GM19452 (cell line): ENCODE measurements around the gene ASTN1.
"Not testable (repeated sequence)": the region's sequence is repeated elsewhere in the genome, so short reads cannot be mapped to it uniquely, and the experiment has no call there.

Source experiments
- ATAC-seq: cut with Tn5 transposase; IDR thresholded peaks from one replicate; pipeline ENCODE4 v1.9.1; 2021; ENCODE audit not compliant: unreplicated experiment

ASTN1 gene

GRCh38 chr1:177116941-177117340 lies 47.6 kb downstream of the ASTN1 start:
- ATAC-seq, result no peak

DNA sequence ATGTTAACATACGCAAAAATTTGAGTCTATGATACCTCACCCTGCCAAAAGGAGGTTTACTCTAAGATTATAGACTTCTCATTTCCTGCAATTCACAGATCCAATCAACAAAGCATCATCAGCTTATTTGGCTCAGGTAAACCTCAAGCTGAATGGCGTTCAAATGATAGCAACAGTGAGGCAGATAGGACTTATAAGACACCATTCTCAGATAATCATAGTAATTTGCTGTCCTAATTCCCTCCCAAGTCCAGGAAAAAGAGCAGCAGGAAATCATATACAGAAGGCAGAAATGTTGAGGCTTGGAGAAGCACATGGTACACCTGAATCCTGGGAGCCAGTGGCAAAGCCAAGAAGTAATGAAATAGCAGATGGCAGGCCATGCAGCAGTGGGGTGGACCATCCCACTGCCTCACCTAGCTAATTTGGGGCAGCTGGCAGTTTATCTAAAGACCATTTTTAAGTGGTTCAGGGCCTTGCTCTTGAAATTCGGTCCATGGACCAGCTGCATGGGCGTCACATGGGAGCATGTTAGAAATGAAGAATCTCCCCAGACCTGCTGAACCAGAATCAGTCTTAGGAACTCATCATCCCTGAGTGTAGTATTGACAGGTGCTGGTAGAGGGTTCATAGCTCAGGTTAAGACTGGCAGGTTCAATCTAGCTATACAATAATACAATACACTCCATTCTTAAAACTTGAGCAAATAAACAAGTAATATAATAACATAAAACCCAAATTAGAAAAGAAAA lies 57.7 kb downstream of the ASTN1 start:
- no peak for ATAC-seq

DNA sequence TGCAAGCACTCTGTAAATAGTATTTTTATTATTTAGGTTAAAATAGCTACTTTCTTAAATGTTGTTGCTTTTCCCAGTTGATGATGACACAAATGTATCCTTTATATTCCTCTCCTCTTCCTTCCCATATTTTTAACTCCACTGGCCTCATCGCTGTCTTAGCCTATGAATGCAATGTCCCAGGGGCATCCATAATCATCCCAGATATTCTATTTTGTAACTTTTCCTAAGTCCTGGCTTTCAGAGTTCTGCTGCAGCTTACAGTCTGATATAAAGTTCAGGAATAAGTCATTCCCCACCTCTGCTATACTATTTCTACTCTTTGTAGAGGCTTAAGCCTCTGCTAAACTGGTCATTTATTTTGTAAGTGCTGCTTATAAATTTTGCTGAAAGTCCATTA lies 58.3 kb downstream of the ASTN1 start:
- no peak for ATAC-seq

- no peak for ATAC-seq
Measured at GRCh38 chr1:177103005-177103852, 61.3 kb downstream of the ASTN1 start.

GRCh38 chr1:177092001-177092400 lies 72.5 kb downstream of the ASTN1 start:
- no peak for ATAC-seq

DNA sequence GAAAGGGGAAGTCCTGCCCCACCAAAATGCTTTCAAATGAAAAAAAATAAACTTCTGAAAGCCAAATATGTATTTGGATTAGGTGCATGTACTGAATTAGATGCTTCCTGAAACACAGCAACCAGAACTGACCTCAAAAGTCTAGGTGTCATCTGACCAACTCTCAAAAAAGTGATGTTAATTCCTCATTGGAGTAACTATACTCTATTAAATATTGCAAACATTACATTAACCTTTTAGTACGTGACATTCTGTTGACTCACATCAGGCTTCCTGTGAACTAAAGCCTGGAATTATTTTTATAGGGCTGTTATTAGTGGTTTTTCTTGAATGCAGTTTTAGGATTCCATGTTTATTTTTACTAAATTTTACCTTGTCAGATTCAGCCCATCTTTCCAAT lies 73.5 kb downstream of the ASTN1 start:
- no peak for ATAC-seq

DNA sequence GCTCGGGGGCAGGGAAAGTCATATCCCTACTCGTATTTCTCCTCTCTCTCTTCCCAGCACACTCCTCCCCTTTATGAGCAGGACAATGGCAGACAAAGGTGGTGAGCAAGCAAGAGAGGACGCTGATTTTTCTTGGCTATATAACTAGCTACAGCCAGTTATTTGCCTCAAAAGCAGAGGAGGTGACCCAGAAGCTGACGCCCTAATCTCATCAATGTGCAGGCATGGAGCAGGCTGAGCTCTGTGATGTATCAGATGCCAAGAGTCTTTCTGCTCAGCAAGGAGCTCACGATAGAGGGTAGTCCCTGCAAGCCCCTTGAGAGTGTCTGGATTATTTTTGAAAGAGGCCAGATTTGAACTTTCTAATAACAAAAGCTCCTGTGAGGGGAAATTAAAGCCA lies 75.5 kb downstream of the ASTN1 start:
- ATAC-seq, result no peak

GRCh38 chr1:177082855-177083693 lies 81.4 kb downstream of the ASTN1 start:
- ATAC-seq, result no peak

DNA sequence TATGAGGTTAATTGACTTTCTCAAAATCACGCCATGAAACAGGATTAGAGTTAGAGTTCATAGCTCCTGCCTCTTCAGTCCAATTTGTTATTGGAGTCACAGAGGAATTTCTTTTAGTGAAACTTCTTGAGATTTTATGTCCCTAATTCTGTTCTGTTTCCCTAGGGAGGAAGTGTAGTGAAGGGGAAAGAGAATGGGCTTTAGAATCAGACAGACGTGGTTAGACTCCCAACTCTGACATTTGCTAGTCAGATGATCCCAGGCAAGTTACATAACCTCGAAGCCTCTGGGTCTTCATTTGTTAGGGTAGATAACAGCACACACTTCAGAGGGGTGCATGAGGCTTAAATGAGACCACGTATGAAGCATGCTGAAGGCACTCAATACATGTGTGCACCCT lies 83.9 kb downstream of the ASTN1 start:
- no peak for ATAC-seq

- no peak for ATAC-seq
Measured at GRCh38 chr1:177077734-177078499, 86.6 kb downstream of the ASTN1 start.

- ATAC-seq, result no peak
Measured at GRCh38 chr1:177077006-177077405, 87.5 kb downstream of the ASTN1 start.

DNA sequence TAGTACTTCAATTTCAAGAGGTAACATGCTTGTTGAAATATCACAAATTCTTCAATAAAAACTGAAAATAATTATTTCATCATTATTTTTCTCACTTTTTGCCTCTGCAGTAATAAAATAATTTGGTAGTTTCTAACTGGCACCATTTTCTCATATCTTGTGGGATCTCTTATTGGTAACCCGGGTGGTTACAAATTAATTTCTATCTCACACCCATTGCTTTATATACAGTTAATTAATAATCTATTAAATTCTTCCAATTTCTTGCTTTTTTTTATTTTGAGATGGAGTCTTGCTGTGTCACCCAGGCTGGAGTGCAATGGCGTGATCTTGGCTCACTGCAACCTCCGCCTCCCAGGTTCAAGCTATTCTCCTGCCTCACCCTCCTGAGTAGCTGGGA lies 89.7 kb downstream of the ASTN1 start:
- not testable (repeated sequence) for ATAC-seq

- no peak for ATAC-seq
Measured at GRCh38 chr1:177069490-177069889, 95.0 kb downstream of the ASTN1 start.

GRCh38 chr1:177067752-177068410 lies 96.6 kb downstream of the ASTN1 start:
- no peak for ATAC-seq

DNA sequence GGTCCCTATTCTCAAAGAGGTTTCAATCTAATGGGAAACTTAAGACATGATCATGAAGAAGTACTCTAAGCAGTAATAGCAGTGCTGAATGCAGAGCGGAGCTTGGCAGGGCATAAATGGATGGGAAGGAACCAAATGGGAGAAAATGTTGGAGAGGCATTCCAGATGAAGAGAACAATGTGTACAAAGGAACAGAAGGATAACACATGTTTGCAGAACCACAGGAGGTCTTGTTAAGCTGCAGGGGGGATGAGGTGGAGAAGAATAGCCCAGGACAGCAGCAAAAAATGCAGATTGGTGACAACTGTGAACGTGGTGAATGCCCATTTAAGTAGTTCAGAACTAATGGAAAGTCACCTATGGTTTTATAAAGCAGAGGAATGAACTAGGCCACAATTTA lies 99.1 kb downstream of the ASTN1 start:
- no peak for ATAC-seq

GRCh38 chr1:177063648-177064047 lies 100.9 kb downstream of the ASTN1 start:
- no peak for ATAC-seq

DNA sequence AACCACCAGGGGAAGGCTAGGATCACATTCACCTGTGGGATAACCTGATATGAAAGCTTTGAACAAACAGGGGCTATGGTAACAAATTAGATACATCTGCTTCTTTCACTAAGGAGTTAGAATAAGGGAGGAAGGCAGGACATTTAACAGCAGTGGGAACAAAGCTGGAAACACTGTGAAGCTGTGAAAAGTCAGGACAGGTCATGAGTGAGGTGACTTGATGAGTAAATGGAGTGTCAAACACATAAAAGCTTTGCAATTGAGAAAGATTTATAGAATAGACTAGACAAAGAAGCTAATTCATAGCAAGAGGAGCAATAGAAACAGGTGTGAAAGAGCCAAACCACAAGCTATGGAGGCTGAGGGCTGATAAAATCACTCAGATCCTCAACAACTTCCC lies 110.0 kb downstream of the ASTN1 start:
- ATAC-seq, result no peak

DNA sequence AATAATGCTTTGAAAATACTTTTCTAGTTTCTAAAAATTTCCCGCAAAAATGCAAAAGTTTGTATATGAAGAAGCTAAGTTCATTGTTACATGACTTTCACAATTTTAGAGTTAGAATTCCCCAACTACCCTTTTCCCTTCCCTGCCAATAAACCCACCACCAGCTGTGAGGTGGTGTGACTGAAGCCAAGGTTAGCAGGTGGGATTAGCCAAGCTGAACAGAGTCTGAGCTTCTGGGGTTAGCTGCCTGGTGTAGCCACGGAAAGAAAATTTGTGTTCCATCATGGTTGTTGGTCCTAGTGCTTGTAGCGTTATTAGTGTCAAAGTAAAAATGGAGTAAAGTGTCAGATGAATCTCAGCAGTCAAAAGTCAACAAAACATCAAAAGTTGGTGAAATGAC lies 110.9 kb downstream of the ASTN1 start:
- no peak for ATAC-seq

- ATAC-seq, result no peak
Measured at GRCh38 chr1:177048314-177049069, 116.0 kb downstream of the ASTN1 start.
